ENCODE results near the gene ATAD3B. TPM values are rescaled to one million over a fixed set of nuclear protein-coding genes. Genes with fewer than 3 reads are reported as not detected.
A peak's percentile ranks its signal among the peaks of the same experiment; 100 is the strongest.

The ATAD3B gene
- total and polyA plus RNA-seq, 2 of the 13 experiments (the other 11 are each of a cell fraction or from before 2014, with no cell fraction given), result 9.6 to 31.1 TPM

GRCh38 chr1:1430114-1430982, 41.2 kb upstream of the ATAD3B start (continued):
- TF ChIP-seq TAF1 (CRISPR knock-in tag; IDR thresholded peaks at IDR 0.05), result peak; percentile 58; the same call in 1 of the 2 replicates
- no peak for TF ChIP-seq HOXA7 (CRISPR knock-in tag; IDR thresholded peaks at IDR 0.05)
- TF ChIP-seq RNF2 (conservative IDR thresholded peaks at IDR 0.05; ENCODE audit: low read depth), result no peak
- TF ChIP-seq ZNF546 (CRISPR knock-in tag; conservative IDR thresholded peaks at IDR 0.05), result no peak
- no peak for TF ChIP-seq KLF12 (CRISPR knock-in tag; IDR thresholded peaks at IDR 0.05; ENCODE audit: borderline replicate concordance)
- no peak for TF ChIP-seq ARNTL (CRISPR knock-in tag; IDR thresholded peaks at IDR 0.05)
- TF ChIP-seq ZMYM4 (CRISPR knock-in tag; IDR thresholded peaks at IDR 0.05), result no peak
- TF ChIP-seq YY1 (IDR thresholded peaks at IDR 0.05; ENCODE audit: insufficient read depth, insufficient replicate concordance, low read depth, low read length), result no peak
- peak; percentile 43; the same call in 1 of the 2 replicates for TF ChIP-seq RCOR2 (CRISPR knock-in tag; IDR thresholded peaks at IDR 0.05)
- no peak; the same call in 1 of the 2 replicates for TF ChIP-seq MYC (CRISPR knock-in tag; IDR thresholded peaks at IDR 0.05; ENCODE audit: borderline replicate concordance)
- TF ChIP-seq ATRX (CRISPR knock-in tag; IDR thresholded peaks at IDR 0.05; ENCODE audit: borderline replicate concordance), result no peak
- no peak for TF ChIP-seq ZFYVE20 (CRISPR knock-in tag; IDR thresholded peaks at IDR 0.05; ENCODE audit: borderline replicate concordance, low read depth)
- TF ChIP-seq RARG (CRISPR knock-in tag; IDR thresholded peaks at IDR 0.05; ENCODE audit: low read depth), result no peak
- TF ChIP-seq JDP2 (CRISPR knock-in tag; IDR thresholded peaks at IDR 0.05; ENCODE audit: borderline replicate concordance), result no peak
- no peak for TF ChIP-seq TSC22D2 (CRISPR knock-in tag; IDR thresholded peaks at IDR 0.05; ENCODE audit: borderline replicate concordance)
- no peak for TF ChIP-seq MTF1 (CRISPR knock-in tag; IDR thresholded peaks at IDR 0.05)
- peak; percentile 54 for TF ChIP-seq SKIL (CRISPR knock-in tag; IDR thresholded peaks at IDR 0.05; ENCODE audit: borderline replicate concordance)
- TF ChIP-seq STAT5B (CRISPR knock-in tag; IDR thresholded peaks at IDR 0.05), result no peak
- peak; percentile 51; the same call in 1 of the 2 replicates for TF ChIP-seq TGIF2 (CRISPR knock-in tag; IDR thresholded peaks at IDR 0.05)
- no peak for TF ChIP-seq ZNF160 (CRISPR knock-in tag; IDR thresholded peaks at IDR 0.05)
- no peak for TF ChIP-seq IKZF5 (CRISPR knock-in tag; IDR thresholded peaks at IDR 0.05)
- no peak for TF ChIP-seq MAFF (IDR thresholded peaks at IDR 0.05; ENCODE audit: low read depth, low read length)
